Erythroblast (primary cell): Measurements from ENCODE around the gene IGFALS.

Experiments used
- GATA1 ChIP-seq: IDR thresholded peaks from 2 replicates; pipeline ENCODE4 v1.6.1; 2011; ENCODE audit warnings: low read depth, mild to moderate bottlenecking, control low read depth, low read length, moderate library complexity
- POLR2A ChIP-seq: IDR thresholded peaks from 2 replicates; pipeline ENCODE4 v1.6.1; 2011; ENCODE audit warnings: mild to moderate bottlenecking, low read length

GRCh38 chr16:1758923-1759322 is 34.6 kb downstream of the IGFALS start:
- no peak for TF ChIP-seq POLR2A
- no peak for TF ChIP-seq GATA1
